HG03060 (cell line): ENCODE data around the gene CACNA1A.
A peak's percentile ranks its signal among the peaks of the same experiment; 100 is the strongest.
"Not testable (repeated sequence)": the region's sequence is repeated elsewhere in the genome, so short reads cannot be mapped to it uniquely, and the experiment has no call there.

Experiments used
- ATAC-seq: cut with Tn5 transposase; IDR thresholded peaks from one replicate; pipeline ENCODE4 v1.9.1; 2021; ENCODE audit warnings: low read depth, moderate number of reproducible peaks; ENCODE audit not compliant: unreplicated experiment

The CACNA1A gene

DNA sequence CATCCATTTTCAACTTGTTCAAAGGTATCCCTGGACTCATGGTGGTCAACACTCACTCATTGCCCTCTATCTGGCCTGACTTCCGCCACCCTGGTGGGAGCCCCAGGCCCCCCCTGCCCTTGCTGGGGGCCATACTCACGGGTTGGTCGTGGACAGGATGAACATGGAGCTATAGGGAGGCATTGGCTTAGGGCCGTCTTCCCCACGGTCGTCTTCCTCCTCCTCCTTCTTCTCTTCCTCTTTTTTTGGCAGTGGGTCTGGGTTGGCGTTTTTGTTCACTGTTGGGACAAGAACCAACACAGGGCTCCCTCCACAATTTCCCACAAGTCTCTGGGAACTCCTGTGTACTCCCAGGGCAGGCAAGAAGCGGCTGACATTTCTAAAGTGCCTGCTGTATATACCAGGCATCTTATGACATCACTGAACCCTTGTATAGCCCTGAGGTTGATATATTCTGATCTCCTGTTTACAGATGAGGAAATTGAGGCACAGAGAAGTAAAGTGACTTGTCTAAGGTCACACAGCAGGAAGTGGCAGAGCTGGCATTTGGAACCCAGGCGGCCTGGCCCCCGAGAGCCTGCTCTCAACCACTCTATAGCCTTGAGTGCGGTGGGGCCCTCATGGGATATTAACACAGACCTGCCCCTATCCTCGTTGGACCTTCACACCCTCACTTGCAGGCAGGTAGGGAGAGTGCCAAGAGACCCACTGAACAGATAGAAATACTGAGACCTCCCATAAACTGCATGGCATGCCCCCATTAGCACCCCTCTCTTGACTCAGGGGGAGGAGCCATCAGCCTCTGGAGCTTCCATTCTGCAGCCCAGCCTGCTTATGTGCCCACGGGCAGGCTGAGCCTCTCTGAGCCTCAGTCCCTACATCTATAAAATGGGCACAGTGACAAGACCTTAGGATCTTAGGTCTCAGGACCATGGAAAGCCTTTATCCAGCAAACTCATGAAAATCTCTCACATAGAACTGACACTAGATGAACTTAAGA, 221.1 kb downstream of the CACNA1A start:
- no peak for ATAC-seq

- no peak for ATAC-seq
These were observed 222.4 kb downstream of the CACNA1A start for GRCh38 chr19:13283871-13284270.

DNA sequence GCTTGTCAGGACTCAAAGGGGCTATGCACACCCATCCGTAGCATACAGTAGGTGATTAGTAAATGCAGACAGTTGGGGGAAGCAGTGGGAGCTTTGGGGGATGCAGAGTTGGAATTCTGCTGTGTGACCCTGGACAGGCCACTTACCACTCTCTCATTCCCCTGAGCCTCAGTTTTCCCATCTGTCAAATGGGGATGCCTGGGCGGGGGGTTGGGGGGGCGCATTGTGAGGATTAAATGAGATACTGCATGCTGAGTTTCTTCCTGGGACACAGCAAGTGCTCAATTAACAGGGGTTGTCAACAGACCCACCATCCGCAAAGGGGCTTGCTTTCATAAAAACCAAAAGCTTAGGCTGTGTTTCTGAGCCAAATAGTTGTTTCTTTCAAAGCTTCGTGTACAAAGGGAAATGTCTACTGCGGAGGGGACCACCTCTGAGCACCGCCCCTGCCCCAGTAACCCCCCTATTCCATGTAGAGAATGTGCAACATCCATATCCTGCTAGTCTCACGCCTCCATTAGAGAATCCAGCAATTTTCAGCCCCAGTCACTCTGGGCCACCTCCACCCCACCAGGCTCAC, 223.7 kb downstream of the CACNA1A start:
- no peak for ATAC-seq

DNA sequence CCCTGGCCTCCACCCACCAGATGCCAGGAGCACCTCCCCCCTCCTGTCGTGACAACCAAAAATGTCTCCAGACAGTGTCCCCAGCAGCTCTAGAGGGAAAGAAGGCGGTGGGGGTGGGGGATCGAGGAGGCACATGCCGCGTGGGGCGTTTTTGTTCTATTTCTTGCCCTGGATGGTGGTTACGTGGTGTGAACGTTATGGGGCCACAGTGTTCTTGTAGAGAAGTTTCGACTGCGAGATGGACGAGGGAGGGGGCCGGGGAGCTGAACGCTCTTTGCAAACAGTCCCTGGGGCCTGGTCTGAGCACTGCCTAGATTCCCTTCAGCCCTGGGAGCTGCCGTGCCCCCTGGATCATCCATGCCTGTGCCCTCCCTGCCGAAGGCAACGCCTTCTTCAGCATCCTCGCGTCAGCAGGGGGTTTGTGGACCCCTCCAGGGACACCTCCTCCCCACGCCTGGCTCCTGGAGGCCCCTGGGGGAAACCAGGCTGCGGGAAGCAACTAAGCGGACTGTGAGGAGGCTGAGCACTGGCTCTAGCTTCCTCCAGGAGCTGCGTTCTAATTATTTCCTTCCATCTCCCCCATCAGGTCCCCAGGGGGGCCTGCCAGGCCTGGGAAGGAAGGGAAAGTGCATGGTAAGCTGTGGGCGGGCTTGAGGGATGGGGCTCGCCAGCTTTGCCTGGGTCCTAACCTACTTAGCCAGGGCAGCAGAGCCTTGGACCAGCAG, 224.6 kb downstream of the CACNA1A start:
- no peak for ATAC-seq

- ATAC-seq = no peak
These were observed 229.0 kb downstream of the CACNA1A start for GRCh38 chr19:13277104-13277809.

DNA sequence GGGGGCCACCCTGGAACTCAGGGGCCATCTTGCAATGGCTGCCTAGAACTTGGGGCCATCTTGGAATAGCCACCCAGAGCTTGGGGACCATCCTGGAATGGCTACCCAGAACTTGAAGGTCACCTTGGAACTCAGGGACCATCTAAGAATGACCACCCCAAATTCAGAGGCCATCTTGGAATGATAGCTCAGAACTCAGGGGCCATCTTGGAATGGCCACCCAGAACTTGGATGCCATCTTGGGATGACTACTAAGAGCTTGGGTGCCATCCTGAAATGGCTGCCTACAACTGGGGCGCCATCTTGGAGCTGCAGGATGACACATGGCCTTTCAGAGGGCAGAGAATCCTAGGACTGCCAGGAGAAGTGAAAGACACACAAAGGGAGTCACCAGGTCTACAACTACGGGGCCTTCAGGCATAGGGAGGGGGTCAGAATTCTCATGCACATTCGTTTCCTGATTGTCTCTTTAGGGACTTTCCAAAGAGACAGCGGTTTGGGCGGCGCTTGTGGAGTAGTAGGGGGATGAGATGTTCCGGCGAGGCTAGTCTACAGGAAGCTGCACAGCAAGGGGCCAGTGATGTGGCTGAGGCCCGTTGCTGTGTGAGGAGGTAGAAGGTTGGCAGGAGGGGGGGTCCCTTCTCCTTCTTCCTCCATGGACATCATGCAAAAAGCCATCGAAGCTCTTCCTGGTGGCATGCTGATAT, 231.1 kb downstream of the CACNA1A start:
- no peak for ATAC-seq

- no peak for ATAC-seq
These were observed 235.7 kb downstream of the CACNA1A start for GRCh38 chr19:13270514-13271105.

DNA sequence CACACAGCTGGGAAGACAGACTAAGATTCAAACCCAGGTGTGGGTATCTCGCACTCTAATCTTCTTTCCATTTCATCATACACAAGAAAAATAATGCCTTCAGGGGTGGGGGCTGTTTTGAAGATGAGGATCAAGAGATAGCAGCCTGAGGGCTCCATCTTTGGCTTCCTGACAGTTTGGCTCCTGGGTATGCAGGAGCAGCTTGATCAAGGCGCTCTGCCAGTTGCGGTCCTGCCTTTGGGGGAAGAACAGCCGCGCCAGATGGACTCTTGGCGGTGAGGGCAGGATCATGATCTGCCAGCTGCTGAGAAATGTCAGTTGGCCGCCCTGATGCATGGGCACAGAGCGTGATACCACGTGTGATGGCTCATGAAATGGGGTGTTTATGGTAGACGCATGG, 236.9 kb downstream of the CACNA1A start:
- ATAC-seq = no peak

DNA sequence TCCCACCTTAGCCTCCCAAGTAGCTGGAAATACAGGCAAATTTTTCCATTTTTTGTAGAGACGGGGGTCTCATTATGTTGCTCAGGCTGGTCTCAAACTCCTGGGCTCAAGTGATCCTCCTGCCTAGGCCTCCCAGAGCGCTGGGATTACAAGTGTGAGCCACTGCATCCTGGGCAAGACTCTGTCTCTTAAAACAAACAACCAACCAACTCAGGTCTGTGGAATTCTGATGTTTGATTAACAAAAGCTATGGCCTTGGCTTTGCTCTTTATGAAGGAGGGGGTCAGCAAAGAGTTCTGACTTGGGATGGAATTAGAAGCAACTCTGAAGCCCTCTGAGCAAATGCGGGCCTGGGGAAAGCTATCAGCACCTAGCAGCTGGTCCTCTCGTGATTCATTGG, 238.4 kb downstream of the CACNA1A start:
- no peak for ATAC-seq

- no peak for ATAC-seq
These were observed 239.1 kb downstream of the CACNA1A start for GRCh38 chr19:13267131-13267530.

DNA sequence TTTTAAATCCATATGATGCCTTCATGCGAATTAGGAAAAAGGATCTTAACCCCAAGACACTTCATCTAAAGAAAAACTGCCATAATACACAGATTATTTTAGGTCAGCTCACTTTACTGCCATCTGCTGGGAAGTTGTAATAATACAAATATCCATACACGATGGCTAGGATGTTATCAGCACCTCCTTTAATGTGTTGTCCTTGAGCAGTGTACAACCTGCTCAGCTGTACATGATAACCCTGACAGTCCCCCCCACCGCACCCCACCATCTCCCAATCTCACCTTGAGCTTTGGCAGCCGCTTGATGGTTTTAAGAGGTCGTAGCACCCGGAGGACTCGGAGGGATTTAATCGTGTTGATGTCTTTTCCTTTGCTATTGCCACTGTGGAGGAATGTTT, 243.8 kb downstream of the CACNA1A start:
- no peak for ATAC-seq

DNA sequence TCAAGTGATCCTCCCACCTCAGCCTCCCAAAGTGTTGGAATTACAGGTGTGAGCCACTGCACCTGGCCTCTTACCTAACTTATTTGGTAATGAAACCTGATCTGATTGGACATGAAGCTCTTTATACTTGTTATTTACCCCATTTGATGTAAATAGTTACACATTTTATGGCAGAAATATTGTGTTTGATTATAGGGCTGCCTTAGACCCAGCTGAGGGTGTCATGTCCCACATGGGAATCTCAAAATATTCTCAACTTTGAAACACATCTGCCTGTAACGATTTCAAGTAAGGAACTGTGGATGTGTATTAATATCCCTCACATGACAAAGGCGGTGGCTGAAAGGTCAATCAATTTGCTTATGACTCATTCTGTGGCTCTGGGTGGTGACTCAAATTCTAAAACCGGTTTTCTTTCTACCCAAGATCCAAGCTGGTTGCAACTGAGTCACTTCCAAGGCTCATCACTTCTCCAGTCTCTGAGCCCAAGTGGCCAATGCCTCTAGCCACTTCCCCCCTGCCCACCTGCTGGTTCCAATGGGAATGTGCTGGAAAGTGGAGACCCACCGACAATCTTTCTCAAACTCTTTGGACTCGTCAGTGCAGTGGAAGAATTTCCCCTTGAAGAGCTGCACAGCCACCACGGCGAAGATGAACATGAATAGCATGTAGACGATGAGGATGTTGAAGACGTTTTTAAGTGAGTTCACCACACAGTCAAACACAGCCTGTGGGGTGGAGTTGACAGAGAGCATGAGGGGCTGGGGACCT, 245.2 kb downstream of the CACNA1A start:
- ATAC-seq = peak; percentile 67

- ATAC-seq = no peak
These were observed 249.4 kb downstream of the CACNA1A start for GRCh38 chr19:13256918-13257317.

GRCh38 chr19:13256398-13256797, 249.9 kb downstream of the CACNA1A start:
- ATAC-seq = not testable (repeated sequence)

DNA sequence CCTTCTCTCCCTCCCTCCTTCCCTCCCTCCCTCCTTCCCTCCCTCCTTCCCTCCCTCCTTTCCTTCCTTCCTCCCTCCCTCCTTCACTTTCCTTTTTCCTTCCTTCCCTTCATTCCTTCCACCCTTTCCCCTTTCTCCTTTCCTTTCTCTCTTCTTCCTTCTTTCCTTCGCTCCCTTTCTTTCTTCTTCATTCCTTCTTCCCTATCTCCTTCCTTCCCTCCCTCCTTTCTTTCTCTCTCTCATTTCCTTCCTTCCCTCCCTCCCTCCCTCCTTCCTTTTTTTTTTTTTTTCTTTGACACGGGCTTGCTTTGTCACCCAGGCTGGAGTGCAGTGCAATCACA, 250.6 kb downstream of the CACNA1A start:
- ATAC-seq = no peak

GRCh38 chr19:13255041-13255718, 251.1 kb downstream of the CACNA1A start:
- ATAC-seq = no peak

GRCh38 chr19:13252569-13253335, 253.5 kb downstream of the CACNA1A start:
- ATAC-seq = no peak

GRCh38 chr19:13244920-13245319, 261.4 kb downstream of the CACNA1A start:
- ATAC-seq = no peak
